Neuronal stem cell (in vitro differentiated cells): Measurements from ENCODE around the gene SIX1.

ENCODE experiments used
- DNase-seq: peaks from one replicate; pipeline ENCODE4 v3.0.0-alpha.2; 2013; ENCODE audit warnings: low spot score
- H2AFZ ChIP-seq: one replicate; pipeline ENCODE4 v1.6.1; 2013; ENCODE audit warnings: mild to moderate bottlenecking, low read length, inconsistent platforms
- H2AK5ac ChIP-seq: 2 replicates; pipeline ENCODE4 v1.6.1; 2013; ENCODE audit warnings: low read depth, mild to moderate bottlenecking, inconsistent platforms, low read length, moderate library complexity, mixed read lengths
- H2BK120ac ChIP-seq: 2 replicates; pipeline ENCODE4 v1.6.1; 2013; ENCODE audit warnings: low read depth, mild to moderate bottlenecking, inconsistent platforms, low read length, moderate library complexity, mixed read lengths
- H2BK12ac ChIP-seq: one replicate; pipeline ENCODE4 v1.6.1; 2013; ENCODE audit warnings: low read length, inconsistent platforms
- H2BK15ac ChIP-seq: 2 replicates; pipeline ENCODE4 v1.6.1; 2013; ENCODE audit warnings: mild to moderate bottlenecking, low read length, inconsistent platforms, mixed read lengths
- H2BK5ac ChIP-seq: one replicate; pipeline ENCODE4 v1.6.1; 2013; ENCODE audit warnings: inconsistent platforms, mild to moderate bottlenecking, low read length, moderate library complexity
- H3K14ac ChIP-seq: one replicate; pipeline ENCODE4 v1.6.1; 2013; ENCODE audit warnings: low read length, inconsistent platforms
- H3K18ac ChIP-seq: 2 replicates; pipeline ENCODE4 v1.6.1; 2013; ENCODE audit warnings: low read length, inconsistent platforms
- H3K23ac ChIP-seq: 2 replicates; pipeline ENCODE4 v1.6.1; 2013; ENCODE audit warnings: low read depth, mild to moderate bottlenecking, mixed read lengths, low read length, inconsistent platforms; ENCODE audit not compliant: poor library complexity
- H3K27ac ChIP-seq: replicated peaks from 3 replicates; pipeline ENCODE4 v1.5.1; 2013; ENCODE audit warnings: low read length, inconsistent platforms
- H3K27me3 ChIP-seq, 3 experiments: 2 replicates each; pipeline ENCODE4 v1.6.1; 2013; ENCODE audit warnings: low read length in 3 of 3, mild to moderate bottlenecking in 2 of 3, inconsistent platforms in 1 of 3, low read depth in 1 of 3, mixed read lengths in 1 of 3, moderate library complexity in 1 of 3; ENCODE audit not compliant: control insufficient read depth in 3 of 3, insufficient read depth in 3 of 3
- H3K36me3 ChIP-seq, 2 donors: replicated peaks in 1 of 2; 2 replicates each; pipeline ENCODE4 v1.6.1; 2013; ENCODE audit warnings: low read length in 2 of 2; ENCODE audit not compliant: control insufficient read depth in 2 of 2, insufficient read depth in 2 of 2
- H3K4ac ChIP-seq: 2 replicates; pipeline ENCODE4 v1.6.1; 2013; ENCODE audit warnings: inconsistent platforms, mild to moderate bottlenecking, low read length, moderate library complexity
- H3K4me1 ChIP-seq, 2 donors: 1 replicate in 1 of 2; 2 replicates in 1 of 2; pipeline ENCODE4 v1.6.1; 2013; ENCODE audit warnings: low read length in 2 of 2, low read depth in 1 of 2; ENCODE audit not compliant: control insufficient read depth in 2 of 2, insufficient read depth in 1 of 2
- H3K4me2 ChIP-seq: one replicate; pipeline ENCODE4 v1.6.1; 2013; ENCODE audit warnings: mild to moderate bottlenecking, low read length, inconsistent platforms; ENCODE audit not compliant: insufficient read depth, poor library complexity, severe bottlenecking
- H3K4me3 ChIP-seq, 2 donors: 2 replicates each; pipeline ENCODE4 v1.5.1; 2013; ENCODE audit warnings: low read length in 2 of 2, mild to moderate bottlenecking in 2 of 2, inconsistent platforms in 1 of 2, moderate library complexity in 1 of 2
- H3K79me1 ChIP-seq: one replicate; pipeline ENCODE4 v1.6.1; 2013; ENCODE audit warnings: low read depth, mild to moderate bottlenecking, inconsistent platforms, low read length, moderate library complexity
- H3K9ac ChIP-seq: one replicate; pipeline ENCODE4 v1.6.1; 2013; ENCODE audit warnings: mild to moderate bottlenecking, low read depth, low read length, inconsistent platforms; ENCODE audit not compliant: poor library complexity
- H3K9me3 ChIP-seq, 2 donors: replicated peaks in 1 of 2; 2 replicates each; pipeline versions ENCODE3 to v1.6.1; 2013; ENCODE audit warnings: low read length in 2 of 2, mild to moderate bottlenecking in 2 of 2, inconsistent platforms in 1 of 2, low read depth in 1 of 2, mixed read lengths in 1 of 2, moderate library complexity in 1 of 2; ENCODE audit not compliant: control insufficient read depth in 2 of 2, insufficient read depth in 1 of 2
- H4K8ac ChIP-seq: one replicate; pipeline ENCODE4 v1.6.1; 2013; ENCODE audit warnings: low read depth, mild to moderate bottlenecking, inconsistent platforms, low read length, moderate library complexity
- H4K91ac ChIP-seq: one replicate; pipeline ENCODE4 v1.6.1; 2013; ENCODE audit warnings: low read length, low read depth, mild to moderate bottlenecking, inconsistent platforms; ENCODE audit not compliant: poor library complexity
- WGBS, 2 donors: extraction: QIAGEN DNeasy Blood & Tissue Kit; methylation state at CpG; one replicate each; pipeline ENCODE4 v1.1.7; 2013; ENCODE audit warnings: missing lambda C conversion rate in 2 of 2, mixed read lengths in 1 of 2; ENCODE audit not compliant: insufficient read length in 2 of 2, insufficient replicate concordance in 1 of 2; ENCODE audit errors: extremely low coverage in 2 of 2; 5-methylcytosine and 5-hydroxymethylcytosine counted together

Gene SIX1

GRCh38 chr14:60616461-60616959 lies 32.8 kb downstream of the SIX1 start:
- H3K36me3 ChIP-seq: no peaks in the 10 kb centered on the region

GRCh38 chr14:60602291-60602690 lies 47.0 kb downstream of the SIX1 start:
- no peak overlapping the region for H4K8ac ChIP-seq
- no peaks in the 10 kb centered on the region for H3K36me3 ChIP-seq
- H3K79me1 ChIP-seq: no peaks in the 10 kb centered on the region
- H3K14ac ChIP-seq: no peak overlapping the region
- no peak overlapping the region for H2AK5ac ChIP-seq
- H2BK120ac ChIP-seq: no peak overlapping the region
- H3K27me3 ChIP-seq: no peaks in the 10 kb centered on the region
- no peak overlapping the region for H3K4ac ChIP-seq
- no peak overlapping the region for H2BK5ac ChIP-seq
- H3K27ac ChIP-seq: no peak overlapping the region
- H2AFZ ChIP-seq: no peak overlapping the region
- H3K9ac ChIP-seq: no peak overlapping the region
- H3K4me1 ChIP-seq: no peaks in the 10 kb centered on the region
- no peak overlapping the region for H3K23ac ChIP-seq
- no peak overlapping the region for H3K18ac ChIP-seq
- no peak overlapping the region for H2BK15ac ChIP-seq
- DNase-seq: no peak
- H3K4me2 ChIP-seq: no peak overlapping the region
- no peak overlapping the region for H2BK12ac ChIP-seq
- H4K91ac ChIP-seq: no peak overlapping the region
- H3K9me3 ChIP-seq: no peaks in the 10 kb centered on the region
- H3K4me3 ChIP-seq: no peak overlapping the region

More at GRCh38 chr14:60616461-60616959, 32.8 kb downstream of the SIX1 start:
- no peak overlapping the region for H3K9ac ChIP-seq
- no peak overlapping the region for H3K4me3 ChIP-seq
- no peak for DNase-seq
- peaks cover 0 to 1% of the 10 kb centered on the region in 2 donors for H3K4me1 ChIP-seq
- H3K23ac ChIP-seq: no peak overlapping the region
- H3K79me1 ChIP-seq: no peaks in the 10 kb centered on the region
- peak overlapping the region; percentile 59 for H2AFZ ChIP-seq
- H4K91ac ChIP-seq: no peak overlapping the region
- no peak overlapping the region for H3K4me2 ChIP-seq
- H2BK5ac ChIP-seq: no peak overlapping the region
- H2BK12ac ChIP-seq: no peak overlapping the region
- H3K9me3 ChIP-seq: no peaks in the 10 kb centered on the region
- H3K27ac ChIP-seq: no peak overlapping the region
- no peak overlapping the region for H3K14ac ChIP-seq
- H2AK5ac ChIP-seq: no peak overlapping the region
- no peak overlapping the region for H3K4ac ChIP-seq
- H2BK15ac ChIP-seq: no peak overlapping the region
- H4K8ac ChIP-seq: no peak overlapping the region
- no peaks in the 10 kb centered on the region for H3K27me3 ChIP-seq
- H3K18ac ChIP-seq: no peak overlapping the region
- H2BK120ac ChIP-seq: no peak overlapping the region
- WGBS, 2 donors: no CpG with 5 or more reads among the region's 11 CpGs

- Histone ChIP-seq H4K91ac (no peak overlapping the region), H3K9ac (no peak overlapping the region), H3K9me3 (no peaks in the 10 kb centered on the region), H3K18ac (no peak overlapping the region), H2AFZ (no peak overlapping the region), H3K4me3 (no peak overlapping the region), H3K4ac (no peak overlapping the region), H2BK5ac (no peak overlapping the region), H3K79me1 (no peaks in the 10 kb centered on the region), H2AK5ac (no peak overlapping the region), H3K14ac (no peak overlapping the region), H3K4me2 (no peak overlapping the region), H3K27me3 (no peaks in the 10 kb centered on the region), H2BK12ac (no peak overlapping the region), H2BK15ac (no peak overlapping the region), H2BK120ac (no peak overlapping the region), H3K27ac (no peak overlapping the region), H3K23ac (no peak overlapping the region), H4K8ac (no peak overlapping the region), H3K4me1 (no peaks in the 10 kb centered on the region), H3K36me3 (no peaks in the 10 kb centered on the region)
- no peak for DNase-seq
These were observed 49.5 kb downstream of the SIX1 start for GRCh38 chr14:60599727-60600126.

GRCh38 chr14:60596139-60596538 lies 53.1 kb downstream of the SIX1 start:
- DNase-seq: no peak
- H2AK5ac ChIP-seq: no peak overlapping the region
- H3K14ac ChIP-seq: no peak overlapping the region
- H2BK12ac ChIP-seq: no peak overlapping the region
- H2BK120ac ChIP-seq: no peak overlapping the region
- no peak overlapping the region for H4K91ac ChIP-seq
- no peaks in the 10 kb centered on the region for H3K27me3 ChIP-seq
- no peaks in the 10 kb centered on the region for H3K4me1 ChIP-seq
- H4K8ac ChIP-seq: no peak overlapping the region
- no peak overlapping the region for H3K27ac ChIP-seq
- no peak overlapping the region for H3K9ac ChIP-seq
- H3K4ac ChIP-seq: no peak overlapping the region
- H3K23ac ChIP-seq: no peak overlapping the region
- no peak overlapping the region for H3K4me3 ChIP-seq
- H2BK15ac ChIP-seq: no peak overlapping the region
- no peak overlapping the region for H3K4me2 ChIP-seq
- no peak overlapping the region for H3K18ac ChIP-seq
- no peak overlapping the region for H2BK5ac ChIP-seq
- no peaks in the 10 kb centered on the region for H3K36me3 ChIP-seq
- no peak overlapping the region for H2AFZ ChIP-seq
- H3K79me1 ChIP-seq: no peaks in the 10 kb centered on the region
- no peaks in the 10 kb centered on the region for H3K9me3 ChIP-seq
